Activated B cell treated with CpG ODN at 0.5 μM for 24 hours (primary cell): ENCODE measurements around the gene ALX3. TPM values are rescaled to one million over a fixed set of nuclear protein-coding genes. Genes with fewer than 3 reads are reported as not detected.

Experiments used
- ATAC-seq: fragments of 200-7000 bp; cut with Tn5 transposase; one replicate; pipeline ENCODE4 v1.10.0; 2021; ENCODE audit warnings: low read depth, mild to moderate bottlenecking, moderate library complexity
- CTCF ChIA-PET: fragments of 350-600 bp; sonication (Branson Sonifier 250); formaldehyde crosslinking; loops from one replicate; lab custom pipeline; 2021; ENCODE audit warnings: antibody characterized with exemption; lab: Charles Lee
- POLR2A ChIA-PET: fragments of 350-600 bp; sonication (Branson Sonifier 250); formaldehyde crosslinking; loops from one replicate; lab custom pipeline; 2021; ENCODE audit warnings: antibody characterized with exemption; lab: Charles Lee
- DNase-seq: peaks from one replicate; pipeline ENCODE4 v3.0.0; 2022
- H3K27ac Mint-ChIP-seq: one replicate; pipeline ENCODE4 v1.8.0; 2020; ENCODE audit warnings: mixed read lengths
- H3K27me3 Mint-ChIP-seq: one replicate; pipeline ENCODE4 v1.8.0; 2021; ENCODE audit warnings: mixed read lengths
- H3K36me3 Mint-ChIP-seq: one replicate; pipeline ENCODE4 v1.8.0; 2021; ENCODE audit warnings: low read depth, mixed read lengths
- H3K4me1 Mint-ChIP-seq: one replicate; pipeline ENCODE4 v1.8.0; 2021; ENCODE audit warnings: mixed read lengths
- H3K4me3 Mint-ChIP-seq: one replicate; pipeline ENCODE4 v1.8.0; 2020; ENCODE audit warnings: mild to moderate bottlenecking, mixed read lengths
- H3K9me3 Mint-ChIP-seq: one replicate; pipeline ENCODE4 v1.8.0; 2020; ENCODE audit warnings: mixed read lengths
- CTCF ChIP-seq: fragments of 200-600 bp; IDR thresholded peaks from one replicate; pipeline ENCODE4 v1.8.0; 2022; ENCODE audit warnings: antibody characterized with exemption, mild to moderate bottlenecking
- intact Hi-C: fragments of 100-400 bp; cut with micrococcal nuclease; formaldehyde crosslinking; loops from one replicate; pipeline ENCODE4 v1.15.1; 2024
- total RNA-seq: library from RNA; stranded (reverse); gene quantifications from 2 replicates; pipeline ENCODE4 v1.2.3, GENCODE V29; 2022

ALX3 gene
- total RNA-seq, 1 donor from 2014 or later, result not detected

- H3K27ac Mint-ChIP-seq, result no peak overlapping the region
- CTCF ChIA-PET, result no interaction called here
- intact Hi-C loops, result loop anchor here (5.0 kb wide), 1 partner anchor 377 kb away; no protein-coding TSS in a partner anchor
- peaks cover 38% of the 10 kb centered on the region for H3K27me3 Mint-ChIP-seq
- no peak for DNase-seq
- TF ChIP-seq CTCF, result no peak
- POLR2A ChIA-PET, result no interaction called here
- H3K4me3 Mint-ChIP-seq, result no peak overlapping the region
- no peak for ATAC-seq
- peaks cover 12% of the 10 kb centered on the region for H3K4me1 Mint-ChIP-seq
- H3K9me3 Mint-ChIP-seq, result no peaks in the 10 kb centered on the region
- H3K36me3 Mint-ChIP-seq, result no peaks in the 10 kb centered on the region
Measured at GRCh38 chr1:110085671-110086070, 15.2 kb upstream of the ALX3 start.

GRCh38 chr1:110084227-110085078 lies 14.0 kb upstream of the ALX3 start:
- H3K4me1 Mint-ChIP-seq, result peaks cover 12% of the 10 kb centered on the region
- no peak overlapping the region for H3K27ac Mint-ChIP-seq
- H3K27me3 Mint-ChIP-seq, result peaks cover 41% of the 10 kb centered on the region
- ATAC-seq (peak; percentile 66), DNase-seq (peak; percentile 32)
- H3K9me3 Mint-ChIP-seq, result no peaks in the 10 kb centered on the region
- ChIA-PET POLR2A (no interaction called here), CTCF (no interaction called here)
- no peak for TF ChIP-seq CTCF
- H3K4me3 Mint-ChIP-seq, result peak overlapping the region; percentile 88
- intact Hi-C loops, result loop anchor here (1.0 to 5.0 kb wide), 2 partner anchors 15 to 378 kb away; no protein-coding TSS in a partner anchor
- no peaks in the 10 kb centered on the region for H3K36me3 Mint-ChIP-seq

GRCh38 chr1:110083866-110084226 lies 13.4 kb upstream of the ALX3 start:
- intact Hi-C loops, result loop anchor here (1.0 kb wide), 1 partner anchor 15 kb away; no protein-coding TSS in a partner anchor
- ChIA-PET CTCF (no interaction called here), POLR2A (interaction anchor here (1.2 kb wide), 1 partner anchor 49 kb away, joined by 4 read pairs; the partner anchor contains the start of gene STRIP1)
- ATAC-seq (peak; percentile 15), DNase-seq (no peak)
- peaks cover 12% of the 10 kb centered on the region for H3K4me1 Mint-ChIP-seq
- H3K27ac Mint-ChIP-seq, result no peak overlapping the region
- H3K4me3 Mint-ChIP-seq, result peak overlapping the region; percentile 88
- H3K36me3 Mint-ChIP-seq, result no peaks in the 10 kb centered on the region
- TF ChIP-seq CTCF, result no peak
- no peaks in the 10 kb centered on the region for H3K9me3 Mint-ChIP-seq
- peaks cover 42% of the 10 kb centered on the region for H3K27me3 Mint-ChIP-seq

- Mint-ChIP-seq H3K4me3 (peak overlapping the region; percentile 88), H3K36me3 (no peaks in the 10 kb centered on the region), H3K27ac (no peak overlapping the region), H3K27me3 (peaks cover 46% of the 10 kb centered on the region), H3K4me1 (peaks cover 12% of the 10 kb centered on the region), H3K9me3 (no peaks in the 10 kb centered on the region)
- TF ChIP-seq CTCF, result no peak
- ATAC-seq (no peak), DNase-seq (no peak)
- CTCF ChIA-PET, result no interaction called here
- intact Hi-C loops, result no loop called here
- POLR2A ChIA-PET, result interaction anchor here (1.2 kb wide), 1 partner anchor 49 kb away, joined by 4 read pairs; the partner anchor contains the start of gene STRIP1
Measured at GRCh38 chr1:110083061-110083865, 12.8 kb upstream of the ALX3 start.

GRCh38 chr1:110082477-110082876 lies 12.0 kb upstream of the ALX3 start:
- ATAC-seq, result no peak
- POLR2A ChIA-PET, result interaction anchor here (1.2 kb wide), 1 partner anchor 48 kb away, joined by 4 read pairs; the partner anchor contains the start of gene STRIP1
- Mint-ChIP-seq H3K4me1 (peaks cover 12% of the 10 kb centered on the region), H3K27me3 (peaks cover 43% of the 10 kb centered on the region), H3K9me3 (no peaks in the 10 kb centered on the region), H3K27ac (no peak overlapping the region), H3K4me3 (peak overlapping the region; percentile 88), H3K36me3 (no peaks in the 10 kb centered on the region)
- intact Hi-C loops, result no loop called here
- no peak for TF ChIP-seq CTCF
- CTCF ChIA-PET, result no interaction called here
- DNase-seq, result no peak
